Right kidney (tissue), 1 donor: ENCODE data around the gene LAGE3.

Source experiments
- DNase-seq: peaks from one replicate; pipeline ENCODE4 v3.0.0-alpha.2; 2016

The LAGE3 gene

DNA sequence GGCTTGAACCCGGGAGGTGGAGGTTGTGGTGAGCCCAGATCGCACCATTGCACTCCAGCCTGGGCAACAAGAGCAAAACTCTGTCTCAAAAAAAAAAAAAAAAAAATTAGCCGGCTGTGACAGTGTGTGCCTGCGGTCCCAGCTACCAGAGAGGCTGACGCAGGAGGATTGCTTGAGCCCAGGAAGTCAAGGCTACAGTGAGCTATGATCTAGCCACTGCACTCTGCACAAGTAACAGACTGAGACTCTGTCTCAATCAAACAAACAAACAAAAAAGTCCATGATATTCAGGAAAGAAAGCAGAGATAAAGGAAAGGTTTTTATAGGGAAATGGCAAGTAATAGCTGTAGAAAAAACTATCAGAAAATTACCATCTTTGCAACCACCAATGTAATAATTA, 2.1 kb upstream of the LAGE3 start:
- no peak for DNase-seq

GRCh38 chrX:154477891-154478477, 1.1 kb downstream of the LAGE3 start:
- no peak for DNase-seq

GRCh38 chrX:154476821-154477220, 2.3 kb downstream of the LAGE3 start:
- DNase-seq, result no peak

GRCh38 chrX:154473683-154474082, 5.4 kb downstream of the LAGE3 start:
- no peak for DNase-seq

DNA sequence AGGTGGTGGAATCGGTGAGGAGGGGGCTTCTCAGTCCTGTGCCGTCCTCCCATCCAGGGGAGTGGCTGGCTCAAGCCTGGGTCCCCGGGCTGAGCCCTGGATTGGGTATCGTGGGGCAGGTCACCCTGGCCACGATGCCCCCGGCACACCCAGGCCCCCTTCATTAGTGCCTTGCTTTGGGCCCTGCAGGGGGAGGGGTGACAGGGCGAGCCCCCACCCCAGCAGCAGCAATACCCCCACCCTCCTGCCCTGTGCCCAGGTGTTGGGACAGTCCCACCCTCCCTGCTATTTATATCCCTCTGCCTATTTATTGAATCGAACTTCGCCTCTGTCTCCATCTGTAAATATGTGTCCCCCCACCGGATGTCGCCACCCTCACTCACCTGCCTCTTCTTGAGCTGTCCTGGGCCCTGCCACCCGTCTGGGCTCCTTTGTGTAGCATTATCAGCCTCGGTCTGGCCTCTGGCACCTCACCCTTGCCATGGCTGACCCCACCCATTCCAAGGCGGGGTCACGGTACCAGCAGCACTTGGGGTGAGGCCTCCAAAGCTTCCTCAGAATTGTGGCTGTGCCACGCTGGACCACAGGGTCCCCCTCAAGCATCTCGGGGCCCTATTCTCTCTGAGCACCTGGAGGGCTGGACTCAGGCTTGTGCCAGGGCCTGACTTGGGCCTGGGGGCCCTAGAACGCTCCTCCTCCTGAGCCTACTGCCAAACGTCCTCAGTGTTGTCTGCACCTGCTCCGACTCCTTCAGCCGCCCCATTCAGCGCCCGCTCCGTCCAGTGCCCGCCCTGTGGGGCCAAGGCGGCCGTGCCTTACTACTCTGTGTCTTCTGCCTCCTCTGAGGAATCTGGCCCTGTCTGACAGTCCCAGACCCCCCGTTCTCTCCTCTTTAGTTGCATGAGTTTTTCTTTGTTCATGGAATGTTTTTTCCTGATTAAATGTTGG, 6.1 kb downstream of the LAGE3 start:
- DNase-seq, result no peak

- DNase-seq, result no peak
Measured at GRCh38 chrX:154471839-154472684, 7.0 kb downstream of the LAGE3 start.

DNA sequence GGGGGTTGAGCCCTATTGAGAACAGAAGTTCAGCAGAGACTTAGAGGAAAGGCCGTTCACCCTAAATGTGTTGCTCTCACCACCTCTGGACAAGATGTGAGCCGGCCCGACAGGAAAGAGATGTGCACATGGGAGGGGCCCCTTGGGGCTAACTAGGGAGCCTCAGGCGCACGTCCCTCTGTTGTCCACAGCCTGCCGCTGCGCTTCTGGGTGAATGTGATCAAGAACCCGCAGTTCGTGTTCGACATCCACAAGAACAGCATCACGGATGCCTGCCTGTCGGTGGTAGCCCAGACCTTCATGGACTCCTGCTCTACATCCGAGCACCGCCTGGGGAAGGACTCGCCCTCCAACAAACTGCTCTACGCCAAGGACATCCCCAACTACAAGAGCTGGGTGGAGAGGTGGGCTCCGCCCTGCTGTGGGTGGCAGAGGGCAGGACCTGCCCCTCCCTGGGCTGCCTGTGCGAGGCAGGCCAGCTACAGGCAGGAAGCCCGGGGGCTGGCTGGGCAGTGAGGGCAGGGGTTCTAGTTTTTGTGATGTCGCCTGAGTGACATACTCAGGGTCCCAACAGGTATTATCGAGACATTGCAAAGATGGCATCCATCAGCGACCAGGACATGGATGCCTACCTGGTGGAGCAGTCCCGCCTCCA, 8.0 kb downstream of the LAGE3 start:
- no peak for DNase-seq

- DNase-seq, result no peak
Measured at GRCh38 chrX:154470434-154470833, 8.6 kb downstream of the LAGE3 start.

- DNase-seq, result no peak
Measured at GRCh38 chrX:154469880-154470279, 9.2 kb downstream of the LAGE3 start.

DNA sequence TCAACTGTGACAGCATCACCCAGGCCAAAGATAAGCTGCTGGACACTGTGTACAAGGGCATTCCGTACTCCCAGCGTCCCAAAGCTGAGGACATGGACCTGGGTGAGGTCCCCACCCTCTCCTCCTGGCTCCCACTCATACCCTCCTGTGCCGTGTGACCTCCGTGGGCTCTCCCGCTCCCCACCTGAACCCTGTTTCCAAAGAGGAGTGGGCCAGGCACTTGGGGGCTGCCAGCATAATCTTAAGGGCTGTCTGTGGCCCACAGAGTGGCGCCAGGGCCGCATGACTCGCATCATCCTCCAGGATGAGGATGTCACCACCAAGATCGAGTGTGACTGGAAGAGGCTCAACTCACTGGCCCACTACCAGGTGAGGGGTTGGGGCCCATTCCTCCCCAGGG, 10.0 kb downstream of the LAGE3 start:
- DNase-seq, result no peak

DNA sequence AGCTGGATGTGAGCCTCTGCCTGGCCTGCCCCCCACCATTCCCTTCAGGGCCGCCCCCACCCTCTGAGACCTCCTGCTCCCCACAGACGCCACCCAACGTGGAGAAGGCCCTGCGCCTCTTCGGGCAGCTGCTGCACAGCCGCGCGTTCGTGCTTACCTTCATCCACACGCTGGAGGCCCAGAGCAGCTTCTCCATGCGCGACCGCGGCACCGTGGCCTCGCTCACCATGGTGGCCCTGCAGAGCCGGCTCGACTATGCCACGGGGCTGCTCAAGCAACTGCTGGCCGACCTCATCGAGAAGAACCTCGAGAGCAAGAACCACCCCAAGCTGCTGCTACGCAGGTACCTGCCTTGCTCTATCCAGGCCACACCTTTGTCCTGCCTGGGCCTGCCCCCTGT, 10.9 kb downstream of the LAGE3 start:
- DNase-seq, result no peak

DNA sequence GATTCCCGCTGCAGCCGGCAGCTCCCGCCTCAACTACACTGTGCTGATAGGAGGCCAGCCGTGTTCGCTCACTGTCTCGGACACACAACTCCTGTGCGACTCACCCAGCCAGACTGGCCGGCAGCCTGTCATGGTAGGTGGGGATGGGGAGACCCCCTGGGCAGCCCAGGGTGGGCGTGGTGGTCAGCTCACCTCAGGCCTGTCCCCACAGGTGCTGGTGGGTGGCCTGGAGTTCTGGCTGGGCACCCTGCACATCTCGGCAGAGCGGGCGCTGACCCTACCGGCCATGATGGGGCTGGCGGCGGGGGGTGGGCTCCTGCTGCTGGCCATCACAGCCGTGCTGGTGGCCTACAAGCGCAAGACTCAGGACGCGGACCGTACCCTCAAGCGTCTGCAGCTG, 11.5 kb downstream of the LAGE3 start:
- no peak for DNase-seq

DNA sequence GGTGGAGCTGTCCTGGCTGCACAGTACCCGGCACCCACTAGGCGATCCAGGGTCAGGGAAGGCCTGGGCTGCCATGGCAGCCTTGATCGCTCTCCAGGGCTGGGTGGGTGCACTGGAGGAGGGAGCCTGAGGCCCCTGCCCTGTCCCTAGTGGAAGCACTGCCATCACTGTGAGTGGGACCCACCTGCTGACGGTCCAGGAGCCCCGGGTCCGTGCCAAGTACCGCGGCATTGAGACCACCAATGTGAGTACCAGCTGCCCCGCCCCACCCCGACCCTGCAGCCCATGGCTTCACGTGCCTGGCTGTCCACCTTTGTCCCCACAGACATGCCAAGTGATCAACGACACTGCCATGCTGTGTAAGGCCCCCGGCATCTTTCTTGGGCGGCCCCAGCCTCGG, 12.2 kb downstream of the LAGE3 start:
- DNase-seq, result no peak

GRCh38 chrX:154466036-154466435, 13.0 kb downstream of the LAGE3 start:
- DNase-seq, result no peak

DNA sequence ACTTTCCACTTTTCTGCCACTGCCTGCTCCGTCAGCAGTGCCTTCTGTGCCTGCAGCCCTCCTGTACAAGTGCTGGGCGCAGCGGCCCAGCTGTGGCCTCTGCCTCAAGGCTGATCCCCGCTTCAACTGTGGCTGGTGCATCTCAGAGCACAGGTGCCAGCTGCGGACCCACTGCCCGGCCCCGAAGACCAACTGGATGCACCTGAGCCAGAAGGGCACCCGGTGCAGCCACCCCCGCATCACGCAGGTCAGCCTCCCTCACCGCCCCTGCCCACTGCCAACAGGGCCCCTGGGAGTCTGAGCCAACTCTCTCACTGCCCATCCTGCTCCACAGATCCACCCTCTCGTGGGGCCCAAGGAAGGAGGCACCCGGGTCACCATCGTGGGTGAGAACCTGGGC, 13.5 kb downstream of the LAGE3 start:
- DNase-seq, result no peak

GRCh38 chrX:154464806-154465365, 14.2 kb downstream of the LAGE3 start:
- DNase-seq, result no peak

GRCh38 chrX:154463611-154464220, 15.4 kb downstream of the LAGE3 start:
- no peak for DNase-seq

GRCh38 chrX:154462396-154462795, 16.7 kb downstream of the LAGE3 start:
- DNase-seq, result no peak

- DNase-seq, result no peak
Measured at GRCh38 chrX:154460326-154460725, 18.8 kb downstream of the LAGE3 start.

- peak; percentile 34 for DNase-seq
Measured at GRCh38 chrX:154459832-154460231, 19.2 kb downstream of the LAGE3 start.

DNA sequence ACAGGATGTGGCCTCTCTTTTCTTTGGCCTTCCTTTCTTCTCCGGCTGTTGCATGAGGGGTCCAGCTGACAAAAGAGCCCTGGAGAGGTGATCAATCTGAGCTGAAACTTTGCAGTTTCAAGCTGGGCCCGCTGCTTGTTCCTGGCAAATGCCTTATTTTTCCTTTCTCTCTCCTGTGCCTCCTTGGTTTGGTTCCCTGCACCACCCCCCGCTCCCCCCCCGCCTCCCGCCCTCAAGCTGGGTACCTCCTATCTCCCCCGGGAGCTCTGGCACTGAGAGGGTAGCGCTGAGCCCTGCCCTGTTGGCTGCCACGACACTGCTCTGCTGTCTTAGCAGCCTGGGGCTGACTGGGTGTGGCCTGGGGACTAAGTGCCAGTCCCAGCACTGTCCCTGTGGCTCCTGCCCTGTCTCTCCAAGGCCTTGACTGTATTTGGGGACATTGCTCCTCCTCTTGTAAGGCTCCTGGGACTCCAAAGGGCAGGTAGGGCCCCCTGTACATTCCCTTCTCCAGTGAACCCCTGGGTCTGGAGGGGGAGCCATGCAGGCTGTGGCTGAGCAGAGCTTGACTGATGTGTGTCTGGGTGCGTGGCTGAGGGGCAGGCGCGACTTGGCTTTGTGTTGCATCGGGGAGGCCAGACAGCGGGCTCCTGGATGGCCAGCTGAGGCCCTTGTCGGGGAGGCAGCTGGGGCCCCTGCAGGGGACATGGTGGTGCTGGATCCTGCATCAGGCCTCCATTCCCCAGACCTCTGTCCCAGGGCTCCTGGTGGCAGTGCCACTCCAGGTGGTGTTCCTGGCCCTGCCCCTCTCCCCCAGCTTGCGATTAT, 19.9 kb downstream of the LAGE3 start:
- DNase-seq, result peak; percentile 20
